Subcutaneous abdominal adipose tissue (tissue), 5 donors: ENCODE measurements around the gene NRP1.
"Not testable (repeated sequence)": the region's sequence is repeated elsewhere in the genome, so short reads cannot be mapped to it uniquely, and the experiment has no call there.

ENCODE experiments used
- H3K27ac ChIP-seq: one replicate; pipeline ENCODE4 v1.7.0; 2013; ENCODE audit warnings: low read depth, mild to moderate bottlenecking, inconsistent platforms, low read length, moderate library complexity
- H3K27me3 ChIP-seq, 5 donors: one replicate each; pipeline ENCODE4 v1.7.0; 2013; ENCODE audit warnings: low read length in 5 of 5, inconsistent platforms in 1 of 5; ENCODE audit not compliant: control insufficient read depth in 5 of 5, insufficient read depth in 4 of 5
- H3K36me3 ChIP-seq, 5 donors: one replicate each; pipeline ENCODE4 v1.7.0; 2013; ENCODE audit warnings: low read length in 5 of 5; ENCODE audit not compliant: control insufficient read depth in 5 of 5, insufficient read depth in 5 of 5
- H3K4me1 ChIP-seq, 5 donors: one replicate each; pipeline ENCODE4 v1.7.0; 2013; ENCODE audit warnings: low read length in 5 of 5, mild to moderate bottlenecking in 3 of 5, moderate library complexity in 1 of 5; ENCODE audit not compliant: control insufficient read depth in 5 of 5, insufficient read depth in 5 of 5
- H3K4me3 ChIP-seq, 5 donors: one replicate each; pipeline ENCODE4 v1.7.0; 2013; ENCODE audit warnings: low read length in 5 of 5, low read depth in 1 of 5
- H3K9ac ChIP-seq, 5 donors: one replicate each; pipeline ENCODE4 v1.7.0; 2013; ENCODE audit warnings: low read length in 5 of 5, mild to moderate bottlenecking in 4 of 5, moderate library complexity in 3 of 5
- H3K9me3 ChIP-seq, 5 donors: one replicate each; pipeline ENCODE4 v1.7.0; 2013; ENCODE audit warnings: low read length in 5 of 5; ENCODE audit not compliant: control insufficient read depth in 5 of 5
- donor health status: healthy.
- donor health status: healthy.
- donor health status: healthy.
- donor health status: healthy.
- donor health status: healthy.

NRP1 gene

GRCh38 chr10:33143160-33143728 is 191.2 kb downstream of the NRP1 start:
- H3K27ac ChIP-seq: no peak overlapping the region

GRCh38 chr10:33142295-33142694 is 192.2 kb downstream of the NRP1 start:
- peaks cover 0 to 6% (median 0%) of the 10 kb centered on the region in 5 donors for H3K4me1 ChIP-seq
- H3K27ac ChIP-seq: no peak overlapping the region
- H3K9me3 ChIP-seq: no peaks in the 10 kb centered on the region
- H3K27me3 ChIP-seq: no peaks in the 10 kb centered on the region
- H3K4me3 ChIP-seq: no peak overlapping the region
- H3K9ac ChIP-seq: no peak overlapping the region
- H3K36me3 ChIP-seq: no peaks in the 10 kb centered on the region

More at GRCh38 chr10:33143160-33143728, 191.2 kb downstream of the NRP1 start:
- Histone ChIP-seq H3K4me3 (no peak overlapping the region), H3K9me3 (no peaks in the 10 kb centered on the region), H3K9ac (no peak overlapping the region), H3K27me3 (no peaks in the 10 kb centered on the region), H3K36me3 (no peaks in the 10 kb centered on the region), H3K4me1 (peaks cover 0 to 6% (median 0%) of the 10 kb centered on the region in 5 donors)

DNA sequence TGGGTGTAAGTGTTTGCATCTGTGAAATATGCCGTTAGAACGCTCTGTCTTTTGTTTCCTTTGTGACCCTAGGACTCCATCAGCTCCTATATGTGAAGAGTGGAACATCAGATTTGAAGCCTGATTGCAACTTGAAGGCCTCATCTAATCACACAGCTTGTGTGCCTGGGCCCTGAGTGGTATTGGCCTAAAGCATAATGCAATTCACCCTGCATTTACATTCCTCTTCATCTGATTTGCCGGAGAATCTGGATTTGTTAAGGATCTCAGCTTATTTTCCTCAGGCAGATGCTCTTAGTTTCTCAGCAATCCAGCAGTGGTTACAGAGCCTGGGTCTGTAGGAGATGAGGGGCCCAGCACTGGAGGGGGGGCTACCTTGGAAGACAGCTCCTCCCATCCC is 193.2 kb downstream of the NRP1 start:
- Histone ChIP-seq H3K4me1 (peaks cover 0 to 6% (median 0%) of the 10 kb centered on the region in 5 donors), H3K9me3 (no peaks in the 10 kb centered on the region), H3K9ac (no peak overlapping the region), H3K4me3 (no peak overlapping the region), H3K36me3 (no peaks in the 10 kb centered on the region), H3K27ac (no peak overlapping the region), H3K27me3 (no peaks in the 10 kb centered on the region)

DNA sequence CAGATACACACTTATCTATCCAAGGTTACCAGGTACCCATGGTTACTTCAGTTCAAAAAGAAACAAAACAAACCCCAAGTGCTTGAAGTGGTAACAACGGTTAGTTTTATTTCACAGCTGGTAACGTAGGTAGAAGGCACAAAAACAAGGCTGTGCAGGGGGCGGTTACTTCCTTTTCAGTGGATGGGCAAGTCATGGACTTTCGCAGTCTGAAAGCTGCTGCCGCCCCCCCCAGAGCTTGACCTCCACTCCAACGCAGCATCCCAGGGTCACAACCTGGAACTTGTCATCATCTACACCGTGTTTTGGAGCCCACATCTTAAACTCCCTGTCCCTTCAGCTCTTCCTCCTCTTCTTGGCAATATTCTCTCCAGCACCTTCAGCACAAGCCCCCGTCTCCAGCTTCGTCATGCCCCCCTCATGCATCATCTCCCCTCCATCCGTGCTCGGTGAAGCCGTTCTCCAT is 195.3 kb downstream of the NRP1 start:
- no peak overlapping the region for H3K27ac ChIP-seq
- H3K4me3 ChIP-seq: no peak overlapping the region
- H3K4me1 ChIP-seq: peaks cover 0 to 6% (median 0%) of the 10 kb centered on the region in 5 donors
- H3K9me3 ChIP-seq: no peaks in the 10 kb centered on the region
- H3K9ac ChIP-seq: no peak overlapping the region
- no peaks in the 10 kb centered on the region for H3K27me3 ChIP-seq
- no peaks in the 10 kb centered on the region for H3K36me3 ChIP-seq

DNA sequence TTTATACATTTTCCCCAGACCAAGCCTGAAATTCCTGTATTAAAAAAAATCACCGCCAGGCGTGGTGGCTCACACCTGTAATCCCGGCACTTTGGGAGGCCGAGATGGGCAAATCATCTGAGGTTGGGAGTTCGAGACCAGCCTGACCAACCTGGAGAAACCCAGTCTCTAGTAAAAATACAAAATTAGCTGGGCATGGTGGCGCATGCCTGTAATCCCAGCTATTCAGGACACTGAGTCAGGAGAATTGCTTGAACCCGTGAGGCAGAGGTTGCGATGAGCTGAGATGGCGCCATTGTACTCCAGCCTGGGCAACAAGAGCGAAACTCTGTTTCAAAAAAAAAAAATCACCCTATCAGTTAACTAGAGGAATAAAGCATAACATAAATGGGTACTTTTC is 195.8 kb downstream of the NRP1 start:
- H3K27ac ChIP-seq, H3K36me3 ChIP-seq, H3K27me3 ChIP-seq, H3K4me3 ChIP-seq, H3K9ac ChIP-seq, H3K4me1 ChIP-seq, H3K9me3 ChIP-seq: not testable (repeated sequence)

DNA sequence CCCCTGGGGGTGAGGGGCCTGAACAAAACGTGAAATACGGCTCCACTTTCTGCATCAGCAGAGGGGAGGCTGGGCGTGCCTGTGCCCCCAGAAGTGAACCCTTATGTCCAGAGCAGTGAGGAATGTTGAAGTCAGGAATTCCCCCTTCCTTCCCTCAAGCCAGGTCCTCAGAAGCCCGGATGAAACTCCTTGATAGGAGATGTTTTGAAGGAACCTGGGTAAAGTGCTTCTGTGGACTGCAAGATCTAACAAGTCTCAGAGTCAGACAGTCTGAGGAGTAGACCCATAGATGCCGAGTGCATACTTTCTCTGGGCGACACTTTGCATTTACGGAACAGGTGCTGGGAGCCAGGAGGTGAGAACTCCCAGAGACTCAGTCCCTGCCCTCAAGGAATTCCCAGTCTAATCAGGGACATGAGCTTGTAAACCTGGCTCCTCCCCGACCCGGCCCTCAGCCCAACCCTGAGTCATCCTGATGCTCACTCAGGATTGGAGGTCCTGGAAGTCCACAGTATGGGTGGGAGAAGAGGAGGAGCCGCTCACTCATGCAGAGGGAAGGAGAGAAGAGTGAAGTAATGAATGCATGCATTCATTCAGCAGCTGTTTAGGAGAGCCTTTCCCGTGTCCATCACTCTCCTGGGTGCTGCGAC is 197.0 kb downstream of the NRP1 start:
- H3K36me3 ChIP-seq: no peaks in the 10 kb centered on the region
- no peaks in the 10 kb centered on the region for H3K9me3 ChIP-seq
- no peaks in the 10 kb centered on the region for H3K27me3 ChIP-seq
- no peak overlapping the region for H3K9ac ChIP-seq
- H3K4me3 ChIP-seq: no peak overlapping the region
- H3K4me1 ChIP-seq: peaks cover 0 to 5% (median 0%) of the 10 kb centered on the region in 5 donors
- H3K27ac ChIP-seq: no peak overlapping the region

- Histone ChIP-seq H3K4me3 (no peak overlapping the region), H3K27ac (no peak overlapping the region), H3K27me3 (no peaks in the 10 kb centered on the region), H3K36me3 (no peaks in the 10 kb centered on the region), H3K9me3 (no peaks in the 10 kb centered on the region), H3K9ac (no peak overlapping the region), H3K4me1 (no peaks in the 10 kb centered on the region)
Observed at GRCh38 chr10:33136781-33137180, 197.7 kb downstream of the NRP1 start.

DNA sequence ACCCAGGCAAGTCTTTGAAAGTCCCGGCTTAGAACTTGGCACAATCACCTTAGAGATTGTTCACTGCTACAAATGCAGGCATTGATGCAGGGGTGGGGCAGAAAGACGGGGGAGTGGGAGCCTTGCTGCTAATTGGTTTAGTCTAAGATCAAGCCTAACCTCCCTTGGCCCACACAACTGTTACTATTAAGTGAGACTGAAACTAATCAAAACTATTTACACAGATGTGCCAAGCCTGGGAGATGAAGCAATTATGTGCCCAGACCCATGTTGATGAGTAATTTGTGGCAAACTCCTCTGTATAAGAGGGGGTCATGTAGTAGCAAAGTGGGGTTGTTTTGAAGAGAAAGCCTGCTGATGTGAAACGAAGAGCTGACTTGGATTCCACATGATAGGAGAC is 198.2 kb downstream of the NRP1 start:
- no peaks in the 10 kb centered on the region for H3K4me1 ChIP-seq
- no peak overlapping the region for H3K9ac ChIP-seq
- no peak overlapping the region for H3K27ac ChIP-seq
- H3K4me3 ChIP-seq: no peak overlapping the region
- H3K36me3 ChIP-seq: no peaks in the 10 kb centered on the region
- no peaks in the 10 kb centered on the region for H3K9me3 ChIP-seq
- no peaks in the 10 kb centered on the region for H3K27me3 ChIP-seq

GRCh38 chr10:33134011-33134751 is 200.3 kb downstream of the NRP1 start:
- Histone ChIP-seq H3K9ac (no peak overlapping the region), H3K27ac (no peak overlapping the region), H3K4me1 (peaks cover 0 to 10% (median 3%) of the 10 kb centered on the region in 5 donors), H3K4me3 (no peak overlapping the region), H3K27me3 (no peaks in the 10 kb centered on the region), H3K36me3 (no peaks in the 10 kb centered on the region), H3K9me3 (no peaks in the 10 kb centered on the region)

GRCh38 chr10:33133557-33133956 is 200.9 kb downstream of the NRP1 start:
- Histone ChIP-seq H3K4me3 (no peak overlapping the region), H3K36me3 (no peaks in the 10 kb centered on the region), H3K9ac (no peak overlapping the region), H3K27ac (no peak overlapping the region), H3K4me1 (peaks cover 0 to 14% (median 6%) of the 10 kb centered on the region in 5 donors), H3K9me3 (no peaks in the 10 kb centered on the region), H3K27me3 (no peaks in the 10 kb centered on the region)
